ENCODE data around the gene MNX1. TPM values are rescaled to one million over a fixed set of nuclear protein-coding genes. Genes with fewer than 3 reads are reported as not detected.

The MNX1 gene
- total RNA-seq, 4 donors from 2014 or later: 0.56 TPM; not detected in 3

DNA sequence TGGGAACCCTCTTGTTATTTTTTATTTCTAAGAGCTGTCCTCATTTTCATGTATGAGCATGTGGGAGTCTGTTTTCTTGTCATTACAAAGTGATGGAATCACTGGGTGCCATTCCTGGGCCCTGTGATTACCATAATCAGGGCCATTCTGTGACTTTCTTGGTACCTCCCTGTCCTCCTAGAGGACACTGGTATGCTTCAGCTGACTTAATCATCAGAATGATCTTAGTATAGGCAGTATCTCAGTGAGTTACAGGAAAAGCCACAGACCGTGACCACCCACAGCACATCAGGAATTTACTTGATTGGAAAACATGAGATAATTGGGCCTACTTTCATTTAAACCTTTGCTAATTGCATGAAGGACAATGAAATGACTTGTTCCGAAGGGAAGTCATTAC lies 53.7 kb downstream of the MNX1 start:
- DNase-seq (ENCODE audit: low spot score in 2 of 2): no peak
- H3K9me3 ChIP-seq: no peaks in the 10 kb centered on the region
- TF ChIP-seq POLR2AphosphoS5 (IDR thresholded peaks at IDR 0.05) (no peak), EP300 (IDR thresholded peaks at IDR 0.05) (no peak), POLR2A (IDR thresholded peaks at IDR 0.05) (no peak)
- TF ChIP-seq, protein P1, sequence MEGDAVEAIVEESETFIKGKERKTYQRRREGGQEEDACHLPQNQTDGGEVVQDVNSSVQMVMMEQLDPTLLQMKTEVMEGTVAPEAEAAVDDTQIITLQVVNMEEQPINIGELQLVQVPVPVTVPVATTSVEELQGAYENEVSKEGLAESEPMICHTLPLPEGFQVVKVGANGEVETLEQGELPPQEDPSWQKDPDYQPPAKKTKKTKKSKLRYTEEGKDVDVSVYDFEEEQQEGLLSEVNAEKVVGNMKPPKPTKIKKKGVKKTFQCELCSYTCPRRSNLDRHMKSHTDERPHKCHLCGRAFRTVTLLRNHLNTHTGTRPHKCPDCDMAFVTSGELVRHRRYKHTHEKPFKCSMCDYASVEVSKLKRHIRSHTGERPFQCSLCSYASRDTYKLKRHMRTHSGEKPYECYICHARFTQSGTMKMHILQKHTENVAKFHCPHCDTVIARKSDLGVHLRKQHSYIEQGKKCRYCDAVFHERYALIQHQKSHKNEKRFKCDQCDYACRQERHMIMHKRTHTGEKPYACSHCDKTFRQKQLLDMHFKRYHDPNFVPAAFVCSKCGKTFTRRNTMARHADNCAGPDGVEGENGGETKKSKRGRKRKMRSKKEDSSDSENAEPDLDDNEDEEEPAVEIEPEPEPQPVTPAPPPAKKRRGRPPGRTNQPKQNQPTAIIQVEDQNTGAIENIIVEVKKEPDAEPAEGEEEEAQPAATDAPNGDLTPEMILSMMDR (IDR thresholded peaks at IDR 0.05): no peak
- peaks cover 7% of the 10 kb centered on the region for H3K4me1 ChIP-seq
- H3K36me3 ChIP-seq: peaks cover 86% of the 10 kb centered on the region
- H3K27me3 ChIP-seq: no peaks in the 10 kb centered on the region
- H3K4me3 ChIP-seq: no peak overlapping the region
- 100% methylated on average over 2 of the region's 2 CpGs for WGBS
- H3K27ac ChIP-seq: no peak overlapping the region

DNA sequence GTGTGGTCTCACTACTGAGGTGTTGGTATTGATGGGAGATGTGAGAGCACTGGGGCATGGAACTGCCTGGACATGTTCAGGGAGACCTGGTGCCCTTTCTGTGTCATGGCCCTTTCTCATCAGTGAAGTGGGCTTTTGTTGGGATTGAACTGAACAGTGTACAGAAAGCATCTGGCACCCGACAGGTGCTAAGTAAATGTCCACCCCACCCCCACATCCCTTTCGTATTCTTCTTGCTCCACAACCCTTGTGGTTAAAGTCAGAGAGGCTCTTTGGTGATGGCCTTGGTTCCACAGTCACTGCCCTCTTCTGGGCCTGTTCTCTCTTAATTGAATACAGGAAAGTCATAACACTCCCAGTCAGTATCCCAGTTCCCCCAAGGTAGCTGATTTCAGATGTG lies 55.5 kb downstream of the MNX1 start:
- H3K36me3 ChIP-seq: peaks cover 68% of the 10 kb centered on the region

More for the DNA sequence above, 55.5 kb downstream of the MNX1 start:
- no peak for DNase-seq (ENCODE audit: low spot score in 2 of 2)
- TF ChIP-seq, protein P1 (IDR thresholded peaks at IDR 0.05): no peak
- no peak for TF ChIP-seq POLR2AphosphoS5 (IDR thresholded peaks at IDR 0.05)
- TF ChIP-seq EP300 (IDR thresholded peaks at IDR 0.05): no peak
- TF ChIP-seq POLR2A (IDR thresholded peaks at IDR 0.05): no peak
- WGBS: 100% methylated on average over 2 of the region's 2 CpGs
- Histone ChIP-seq H3K27me3 (no peaks in the 10 kb centered on the region), H3K9me3 (no peaks in the 10 kb centered on the region), H3K4me1 (peaks cover 22% of the 10 kb centered on the region), H3K4me3 (no peak overlapping the region), H3K27ac (no peak overlapping the region)

Other genes with a start within 250 kb of the MNX1 start
- 100 to 1,000 TPM in 1 of 4 donors, 10 to 100 TPM in 3; 48.7 to 104 (median 59.1) TPM for gene LMBR1, start 117.5 kb downstream of the MNX1 start, total RNA-seq
- gene NOM1, start 61.0 kb downstream of the MNX1 start, total RNA-seq: 10 to 100 TPM; 18.8 to 51.5 (median 31.8) TPM
- 10 to 100 TPM; 66.2 to 88.1 (median 77.8) TPM for gene UBE3C, start 128.3 kb upstream of the MNX1 start, total RNA-seq